ENCODE data around the gene CCDC187. TPM values are rescaled to one million over a fixed set of nuclear protein-coding genes. Genes with fewer than 3 reads are reported as not detected.

CCDC187 gene
- polyA plus RNA-seq, 3 donors: not detected

- WGBS (ENCODE audit: insufficient coverage): 94% methylated on average over 8 of the region's 17 CpGs
- TF ChIP-seq, protein P1, sequence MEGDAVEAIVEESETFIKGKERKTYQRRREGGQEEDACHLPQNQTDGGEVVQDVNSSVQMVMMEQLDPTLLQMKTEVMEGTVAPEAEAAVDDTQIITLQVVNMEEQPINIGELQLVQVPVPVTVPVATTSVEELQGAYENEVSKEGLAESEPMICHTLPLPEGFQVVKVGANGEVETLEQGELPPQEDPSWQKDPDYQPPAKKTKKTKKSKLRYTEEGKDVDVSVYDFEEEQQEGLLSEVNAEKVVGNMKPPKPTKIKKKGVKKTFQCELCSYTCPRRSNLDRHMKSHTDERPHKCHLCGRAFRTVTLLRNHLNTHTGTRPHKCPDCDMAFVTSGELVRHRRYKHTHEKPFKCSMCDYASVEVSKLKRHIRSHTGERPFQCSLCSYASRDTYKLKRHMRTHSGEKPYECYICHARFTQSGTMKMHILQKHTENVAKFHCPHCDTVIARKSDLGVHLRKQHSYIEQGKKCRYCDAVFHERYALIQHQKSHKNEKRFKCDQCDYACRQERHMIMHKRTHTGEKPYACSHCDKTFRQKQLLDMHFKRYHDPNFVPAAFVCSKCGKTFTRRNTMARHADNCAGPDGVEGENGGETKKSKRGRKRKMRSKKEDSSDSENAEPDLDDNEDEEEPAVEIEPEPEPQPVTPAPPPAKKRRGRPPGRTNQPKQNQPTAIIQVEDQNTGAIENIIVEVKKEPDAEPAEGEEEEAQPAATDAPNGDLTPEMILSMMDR (IDR thresholded peaks at IDR 0.05): no peak
- H3K27ac ChIP-seq (ENCODE audit: low read depth in 1 of 2, low read length in 2 of 2): no peak overlapping the region
- no peaks in the 10 kb centered on the region for H3K9me3 Mint-ChIP-seq
- no peak for DNase-seq
- H3K4me2 ChIP-seq (replicated peaks; ENCODE audit: extremely low read depth, low read length, poor library complexity, severe bottlenecking): no peak overlapping the region
- no peak overlapping the region for H3K9ac ChIP-seq (ENCODE audit: insufficient read depth, low read length, poor library complexity, severe bottlenecking)
- H3K9me3 ChIP-seq (replicated peaks in 1 of 2; ENCODE audit: control insufficient read depth in 1 of 2, insufficient read depth in 1 of 2, low read length in 2 of 2): no peaks in the 10 kb centered on the region
- no peaks in the 10 kb centered on the region for H4K20me1 ChIP-seq (ENCODE audit: insufficient read depth, low read length)
- intact Hi-C loops (cut with micrococcal nuclease): no loop called here
- no peak overlapping the region for H3K27ac Mint-ChIP-seq
- no peaks in the 10 kb centered on the region for H3K36me3 Mint-ChIP-seq
- no peak overlapping the region for H2AFZ ChIP-seq (ENCODE audit: insufficient read depth, low read depth, low read length, poor library complexity, severe bottlenecking)
- H3K27me3 Mint-ChIP-seq (ENCODE audit: low read depth in 3 of 3): peaks cover 4 to 8% (median 7%) of the 10 kb centered on the region in 3 donors
- no peaks in the 10 kb centered on the region for H3K79me2 ChIP-seq (ENCODE audit: insufficient read depth, low read length)
- H3K4me3 ChIP-seq (replicated peaks in 1 of 3; ENCODE audit: low read depth in 2 of 3, low read length in 3 of 3): no peak overlapping the region
- H3K27me3 ChIP-seq (ENCODE audit: control insufficient read depth in 2 of 2, insufficient read depth in 2 of 2, low read length in 2 of 2): peaks cover 0 to 9% of the 10 kb centered on the region in 2 donors
- H3K4me3 Mint-ChIP-seq: no peak overlapping the region
- no peaks in the 10 kb centered on the region for H3K36me3 ChIP-seq (replicated peaks in 1 of 2; ENCODE audit: control insufficient read depth in 1 of 2, insufficient read depth in 2 of 2, low read length in 2 of 2)
- H3K4me1 Mint-ChIP-seq: peaks cover 6% of the 10 kb centered on the region
- peaks cover 7% of the 10 kb centered on the region in 2 donors for H3K4me1 ChIP-seq (ENCODE audit: control insufficient read depth in 1 of 2, insufficient read depth in 2 of 2, low read length in 2 of 2)
These were observed 29.6 kb upstream of the CCDC187 start for GRCh38 chr9:136333486-136333885.

DNA sequence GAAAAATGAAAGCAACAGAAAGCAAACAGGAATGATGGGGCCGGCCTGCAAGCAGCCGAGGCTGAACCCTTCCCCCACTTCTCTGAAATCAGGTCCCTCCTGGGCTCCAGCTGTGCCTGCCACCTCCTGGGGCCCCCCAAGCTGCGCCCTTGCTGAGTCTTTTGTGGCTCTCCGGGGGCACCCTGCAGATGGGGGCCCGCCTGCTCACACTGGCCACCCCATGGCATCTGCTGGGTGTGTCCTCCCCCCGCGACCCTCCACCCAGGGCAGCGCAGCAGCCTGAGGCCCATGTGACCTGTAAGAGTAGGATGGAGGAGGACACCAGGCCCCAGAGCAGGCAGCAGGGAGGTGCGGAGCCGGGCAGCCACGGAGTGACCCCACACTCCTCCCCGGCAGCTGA is 29.2 kb upstream of the CCDC187 start:
- H3K9me3 ChIP-seq (replicated peaks in 1 of 2; ENCODE audit: control insufficient read depth in 1 of 2, insufficient read depth in 1 of 2, low read length in 2 of 2): no peaks in the 10 kb centered on the region
- H3K36me3 Mint-ChIP-seq: no peaks in the 10 kb centered on the region
- H3K27ac ChIP-seq (ENCODE audit: low read depth in 1 of 2, low read length in 2 of 2): no peak overlapping the region
- H3K36me3 ChIP-seq (replicated peaks in 1 of 2; ENCODE audit: control insufficient read depth in 1 of 2, insufficient read depth in 2 of 2, low read length in 2 of 2): no peaks in the 10 kb centered on the region
- H3K79me2 ChIP-seq (ENCODE audit: insufficient read depth, low read length): no peaks in the 10 kb centered on the region
- TF ChIP-seq, protein P1 (IDR thresholded peaks at IDR 0.05): no peak
- H3K4me3 ChIP-seq (replicated peaks in 1 of 3; ENCODE audit: low read depth in 2 of 3, low read length in 3 of 3): no peak overlapping the region
- H3K27me3 Mint-ChIP-seq (ENCODE audit: low read depth in 3 of 3): peaks cover 7 to 12% (median 10%) of the 10 kb centered on the region in 3 donors
- no peak overlapping the region for H3K4me3 Mint-ChIP-seq
- no peaks in the 10 kb centered on the region for H4K20me1 ChIP-seq (ENCODE audit: insufficient read depth, low read length)
- intact Hi-C loops (cut with micrococcal nuclease): no loop called here
- H3K27me3 ChIP-seq (ENCODE audit: control insufficient read depth in 2 of 2, insufficient read depth in 2 of 2, low read length in 2 of 2): peaks cover 0 to 13% of the 10 kb centered on the region in 2 donors
- no peak overlapping the region for H3K4me2 ChIP-seq (replicated peaks; ENCODE audit: extremely low read depth, low read length, poor library complexity, severe bottlenecking)
- WGBS (ENCODE audit: insufficient coverage): 94% methylated on average over 11 of the region's 12 CpGs
- no peaks in the 10 kb centered on the region for H3K9me3 Mint-ChIP-seq
- no peak overlapping the region for H3K9ac ChIP-seq (ENCODE audit: insufficient read depth, low read length, poor library complexity, severe bottlenecking)
- peaks cover 11 to 12% of the 10 kb centered on the region in 2 donors for H3K4me1 ChIP-seq (ENCODE audit: control insufficient read depth in 1 of 2, insufficient read depth in 2 of 2, low read length in 2 of 2)
- DNase-seq: no peak
- no peak overlapping the region for H3K27ac Mint-ChIP-seq
- peaks cover 9% of the 10 kb centered on the region for H3K4me1 Mint-ChIP-seq
- no peak overlapping the region for H2AFZ ChIP-seq (ENCODE audit: insufficient read depth, low read depth, low read length, poor library complexity, severe bottlenecking)
